Caco-2 (cell line): ENCODE results near the gene KIF2B. TPM values are rescaled to one million over a fixed set of nuclear protein-coding genes. Genes with fewer than 3 reads are reported as not detected.

ENCODE experiments used
- BruUV-seq: library from RNA; stranded (reverse); fragments of 400-500 nt; replicated peaks from 2 replicates; lab custom pipeline; 2021; lab: Mats Ljungman, UMichigan
- CTCF ChIA-PET: fragments of 300-600 bp; sonication (Branson Sonifier 250); formaldehyde crosslinking; loops from one replicate; lab custom pipeline; 2022; ENCODE audit warnings: antibody characterized with exemption; lab: Charles Lee
- POLR2A ChIA-PET: fragments of 300-600 bp; sonication (Branson Sonifier 250); formaldehyde crosslinking; loops from one replicate; lab custom pipeline; 2022; ENCODE audit warnings: antibody characterized with exemption; lab: Charles Lee
- DNase-seq, 2 experiments: peaks; one replicate each; pipeline versions ENCODE4 v3.0.0 to v3.0.0-alpha.2; 2020 to 2022
- H3K27me3 ChIP-seq: replicated peaks from 2 replicates; pipeline ENCODE4 v1.6.0; 2011; ENCODE audit warnings: low read length; ENCODE audit not compliant: control insufficient read depth, insufficient read depth
- H3K36me3 ChIP-seq: 2 replicates; pipeline ENCODE4 v1.5.1; 2011; ENCODE audit warnings: low read length; ENCODE audit not compliant: control insufficient read depth, insufficient read depth
- H3K4me1 ChIP-seq: fragments of 250-450 bp; sonication (Bioruptor Pico); 2 replicates; pipeline ENCODE4 v1.5.1; 2020; ENCODE audit warnings: mild to moderate bottlenecking
- H3K4me3 ChIP-seq: 2 replicates; pipeline ENCODE4 v1.5.1; 2011; ENCODE audit warnings: low read depth, mild to moderate bottlenecking, control low read depth, low read length
- H3K9me3 ChIP-seq: fragments of 250-450 bp; sonication (Bioruptor Pico); 2 replicates; pipeline ENCODE4 v1.5.1; 2020; ENCODE audit warnings: mild to moderate bottlenecking, moderate library complexity
- H3K27ac Mint-ChIP-seq: one replicate; pipeline ENCODE4 v1.8.0; 2022; ENCODE audit warnings: mixed read lengths; ENCODE audit not compliant: unreplicated experiment
- H3K27me3 Mint-ChIP-seq: one replicate; pipeline ENCODE4 v1.8.0; 2022; ENCODE audit warnings: mixed read lengths; ENCODE audit not compliant: insufficient read depth, unreplicated experiment
- H3K36me3 Mint-ChIP-seq: one replicate; pipeline ENCODE4 v1.8.0; 2022; ENCODE audit warnings: mild to moderate bottlenecking, mixed read lengths; ENCODE audit not compliant: insufficient read depth, unreplicated experiment
- H3K4me1 Mint-ChIP-seq: one replicate; pipeline ENCODE4 v1.8.0; 2022; ENCODE audit warnings: low read depth, mixed read lengths; ENCODE audit not compliant: unreplicated experiment
- H3K4me3 Mint-ChIP-seq: one replicate; pipeline ENCODE4 v1.8.0; 2022; ENCODE audit warnings: mild to moderate bottlenecking, moderate library complexity, mixed read lengths; ENCODE audit not compliant: unreplicated experiment
- H3K9me3 Mint-ChIP-seq: one replicate; pipeline ENCODE4 v1.8.0; 2022; ENCODE audit warnings: mixed read lengths; ENCODE audit not compliant: unreplicated experiment
- intact Hi-C: fragments of 100-400 bp; cut with micrococcal nuclease; formaldehyde crosslinking; loops from one replicate; pipeline ENCODE4 v1.10.0; 2022; ENCODE audit not compliant: unreplicated experiment
- total RNA-seq: library from RNA; stranded (reverse); gene quantifications from 2 replicates; pipeline ENCODE4 v1.2.3, GENCODE V29; 2022
- TF ChIP-seq, protein P1 (sequence below), 2 experiments: fragments of 200-600 bp in 1 of 2; IDR thresholded peaks; 1 replicate in 1 of 2; 2 replicates in 1 of 2; pipeline versions ENCODE4 v1.5.1 to v1.8.0; 2011 to 2022; ENCODE audit warnings: antibody characterized with exemption in 1 of 2, control low read depth in 1 of 2, inconsistent platforms in 1 of 2, low read depth in 1 of 2, low read length in 1 of 2, mild to moderate bottlenecking in 1 of 2, moderate library complexity in 1 of 2; ENCODE audit not compliant: insufficient read depth in 1 of 2, severe bottlenecking in 1 of 2, unreplicated experiment in 1 of 2

KIF2B gene
- total RNA-seq, 1 experiment from 2014 or later = not detected

- Mint-ChIP-seq H3K36me3 (no peaks in the 10 kb centered on the region), H3K27me3 (peaks cover 2% of the 10 kb centered on the region), H3K4me3 (no peak overlapping the region), H3K4me1 (no peaks in the 10 kb centered on the region), H3K27ac (no peak overlapping the region), H3K9me3 (no peaks in the 10 kb centered on the region)
- ChIA-PET POLR2A (no interaction called here), CTCF (no interaction called here)
- no TSS peak for BruUV-seq
- Histone ChIP-seq H3K27me3 (no peaks in the 10 kb centered on the region), H3K4me3 (no peak overlapping the region), H3K36me3 (no peaks in the 10 kb centered on the region), H3K9me3 (no peaks in the 10 kb centered on the region), H3K4me1 (no peaks in the 10 kb centered on the region)
- TF ChIP-seq, protein P1, sequence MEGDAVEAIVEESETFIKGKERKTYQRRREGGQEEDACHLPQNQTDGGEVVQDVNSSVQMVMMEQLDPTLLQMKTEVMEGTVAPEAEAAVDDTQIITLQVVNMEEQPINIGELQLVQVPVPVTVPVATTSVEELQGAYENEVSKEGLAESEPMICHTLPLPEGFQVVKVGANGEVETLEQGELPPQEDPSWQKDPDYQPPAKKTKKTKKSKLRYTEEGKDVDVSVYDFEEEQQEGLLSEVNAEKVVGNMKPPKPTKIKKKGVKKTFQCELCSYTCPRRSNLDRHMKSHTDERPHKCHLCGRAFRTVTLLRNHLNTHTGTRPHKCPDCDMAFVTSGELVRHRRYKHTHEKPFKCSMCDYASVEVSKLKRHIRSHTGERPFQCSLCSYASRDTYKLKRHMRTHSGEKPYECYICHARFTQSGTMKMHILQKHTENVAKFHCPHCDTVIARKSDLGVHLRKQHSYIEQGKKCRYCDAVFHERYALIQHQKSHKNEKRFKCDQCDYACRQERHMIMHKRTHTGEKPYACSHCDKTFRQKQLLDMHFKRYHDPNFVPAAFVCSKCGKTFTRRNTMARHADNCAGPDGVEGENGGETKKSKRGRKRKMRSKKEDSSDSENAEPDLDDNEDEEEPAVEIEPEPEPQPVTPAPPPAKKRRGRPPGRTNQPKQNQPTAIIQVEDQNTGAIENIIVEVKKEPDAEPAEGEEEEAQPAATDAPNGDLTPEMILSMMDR (IDR thresholded peaks at IDR 0.05; ENCODE audit: insufficient read depth in 1 of 2, low read depth in 1 of 2, low read length in 1 of 2, severe bottlenecking in 1 of 2, unreplicated experiment in 1 of 2) = no peak
- no peak for DNase-seq
- intact Hi-C loops = loop anchor here (2.0 to 5.0 kb wide), 2 partner anchors 160 to 380 kb away; no protein-coding TSS in a partner anchor
Observed at GRCh38 chr17:53792451-53792850, 30.3 kb upstream of the KIF2B start.

- Mint-ChIP-seq H3K4me3 (no peak overlapping the region), H3K27ac (no peak overlapping the region), H3K36me3 (no peaks in the 10 kb centered on the region), H3K4me1 (no peaks in the 10 kb centered on the region), H3K27me3 (peaks cover 2% of the 10 kb centered on the region), H3K9me3 (no peaks in the 10 kb centered on the region)
- H3K4me1 ChIP-seq = no peaks in the 10 kb centered on the region
- H3K36me3 ChIP-seq = no peaks in the 10 kb centered on the region
- ChIA-PET POLR2A (no interaction called here), CTCF (no interaction called here)
- intact Hi-C loops = loop anchor here (2.0 to 5.0 kb wide), 2 partner anchors 159 to 380 kb away; no protein-coding TSS in a partner anchor
- BruUV-seq = no TSS peak
- TF ChIP-seq, protein P1 (IDR thresholded peaks at IDR 0.05; ENCODE audit: insufficient read depth in 1 of 2, low read depth in 1 of 2, low read length in 1 of 2, severe bottlenecking in 1 of 2, unreplicated experiment in 1 of 2) = no peak
- H3K9me3 ChIP-seq = no peaks in the 10 kb centered on the region
- DNase-seq = no peak
- H3K4me3 ChIP-seq = no peak overlapping the region
- H3K27me3 ChIP-seq = no peaks in the 10 kb centered on the region
Observed at GRCh38 chr17:53792997-53793396, 29.7 kb upstream of the KIF2B start.

DNA sequence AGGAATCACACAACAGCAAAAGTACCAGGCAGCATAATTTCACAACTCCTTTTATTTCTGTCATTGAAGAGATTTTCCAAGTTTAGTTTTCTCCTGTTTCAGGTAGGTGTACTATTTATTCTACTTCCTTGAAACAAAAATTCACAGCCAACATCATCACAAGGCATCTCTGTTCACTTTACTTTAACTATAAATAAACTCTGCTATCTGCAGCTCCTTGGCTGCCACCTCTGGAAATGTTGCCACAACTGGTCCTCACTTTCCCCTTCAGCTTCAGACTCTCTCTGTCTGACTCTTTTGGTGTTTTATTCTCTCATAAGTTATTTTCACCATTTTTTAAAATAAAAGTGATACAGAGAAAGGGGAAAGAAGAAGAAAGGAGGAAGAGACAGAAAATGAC, 27.9 kb upstream of the KIF2B start:
- BruUV-seq = no TSS peak
- Mint-ChIP-seq H3K9me3 (no peaks in the 10 kb centered on the region), H3K36me3 (no peaks in the 10 kb centered on the region), H3K27ac (no peak overlapping the region), H3K27me3 (peaks cover 2% of the 10 kb centered on the region), H3K4me1 (no peaks in the 10 kb centered on the region), H3K4me3 (no peak overlapping the region)
- intact Hi-C loops = loop anchor here (5.0 kb wide), 1 partner anchor 157 kb away; no protein-coding TSS in a partner anchor
- TF ChIP-seq, protein P1 (IDR thresholded peaks at IDR 0.05; ENCODE audit: insufficient read depth in 1 of 2, low read depth in 1 of 2, low read length in 1 of 2, severe bottlenecking in 1 of 2, unreplicated experiment in 1 of 2) = no peak
- ChIA-PET POLR2A (no interaction called here), CTCF (no interaction called here)
- DNase-seq = no peak
- no peaks in the 10 kb centered on the region for H3K36me3 ChIP-seq
- H3K27me3 ChIP-seq = no peaks in the 10 kb centered on the region
- no peaks in the 10 kb centered on the region for H3K4me1 ChIP-seq
- H3K9me3 ChIP-seq = no peaks in the 10 kb centered on the region
- no peak overlapping the region for H3K4me3 ChIP-seq
